HG02870 (cell line): ENCODE measurements around the gene SGCA.

Experiments used
- ATAC-seq: cut with Tn5 transposase; IDR thresholded peaks from one replicate; pipeline ENCODE4 v1.9.1; 2021; ENCODE audit warnings: mild to moderate bottlenecking, moderate library complexity; ENCODE audit not compliant: unreplicated experiment

Gene SGCA

GRCh38 chr17:50134206-50135110 is 31.3 kb upstream of the SGCA start:
- no peak for ATAC-seq

- no peak for ATAC-seq
These were observed 30.3 kb upstream of the SGCA start for GRCh38 chr17:50135316-50136095.

GRCh38 chr17:50136096-50136687 is 29.6 kb upstream of the SGCA start:
- no peak for ATAC-seq

- no peak for ATAC-seq
These were observed 28.8 kb upstream of the SGCA start for GRCh38 chr17:50137042-50137441.

- no peak for ATAC-seq
These were observed 26.5 kb upstream of the SGCA start for GRCh38 chr17:50139185-50139783.

GRCh38 chr17:50139950-50140885 is 25.6 kb upstream of the SGCA start:
- no peak for ATAC-seq

GRCh38 chr17:50141026-50141744 is 24.6 kb upstream of the SGCA start:
- no peak for ATAC-seq

- ATAC-seq: no peak
These were observed 24.1 kb upstream of the SGCA start for GRCh38 chr17:50141745-50142110.

GRCh38 chr17:50143461-50144176 is 22.2 kb upstream of the SGCA start:
- ATAC-seq: no peak

GRCh38 chr17:50144355-50144754 is 21.4 kb upstream of the SGCA start:
- ATAC-seq: no peak

GRCh38 chr17:50144845-50145531 is 20.8 kb upstream of the SGCA start:
- ATAC-seq: no peak

- no peak for ATAC-seq
These were observed 20.1 kb upstream of the SGCA start for GRCh38 chr17:50145532-50146229.

GRCh38 chr17:50146230-50146926 is 19.4 kb upstream of the SGCA start:
- ATAC-seq: no peak

- no peak for ATAC-seq
These were observed 18.7 kb upstream of the SGCA start for GRCh38 chr17:50146927-50147665.

GRCh38 chr17:50147841-50148225 is 18.0 kb upstream of the SGCA start:
- ATAC-seq: no peak
